HL-60/S4 treated with retinoic acid at 250 ng/mL for 4 days and 3 days (cell line): ENCODE measurements around the gene KBTBD12.

ENCODE experiments used
- in situ Hi-C: fragments of 300-500 bp; cut with MboI; formaldehyde crosslinking; loops from 2 replicates; pipeline ENCODE4 v1.7.0; 2022; ENCODE audit warnings: low sequenced_read_pairs

The KBTBD12 gene

DNA sequence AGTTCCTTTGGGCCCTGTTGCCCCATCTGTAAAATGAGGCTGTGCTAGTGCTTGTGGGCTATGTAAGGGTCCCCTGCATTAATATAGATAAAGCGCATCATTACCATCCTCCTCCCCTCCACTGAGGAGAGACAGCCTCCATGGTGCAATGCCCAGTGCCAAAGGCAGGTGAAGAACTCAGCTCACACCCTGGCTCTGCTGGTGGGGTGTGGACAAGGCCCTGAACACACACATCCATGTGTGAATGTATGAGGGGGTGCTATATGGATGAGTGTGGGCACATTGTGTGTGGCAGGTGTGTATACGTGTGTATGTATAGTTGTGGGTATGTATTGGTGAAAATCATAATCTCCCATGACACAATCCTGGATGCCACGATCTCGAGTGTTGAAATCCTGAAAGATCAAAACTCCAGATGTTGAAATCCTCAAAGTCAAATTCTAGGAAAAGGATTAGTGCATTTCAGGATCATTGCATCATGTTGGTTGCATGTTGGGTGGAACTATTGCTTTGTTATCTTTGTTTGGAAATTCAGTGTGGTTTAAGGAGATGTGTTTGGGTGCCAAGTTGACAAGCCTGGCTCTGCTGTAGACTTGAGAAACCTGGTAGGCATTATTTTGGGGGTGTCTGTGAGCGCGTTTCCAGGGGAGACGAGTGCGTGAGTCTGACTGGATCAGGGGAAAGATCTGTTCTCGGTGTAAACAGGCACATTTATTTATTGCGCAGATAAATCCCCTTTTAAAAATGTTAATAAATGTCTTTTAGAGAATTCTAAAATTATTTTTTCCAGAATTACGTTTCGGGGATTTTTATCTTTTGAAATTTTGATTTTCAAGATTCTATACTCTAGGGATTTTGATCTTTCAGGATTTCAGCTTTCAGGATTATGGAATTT lies 95.2 kb downstream of the KBTBD12 start:
- in situ Hi-C loops, result no loop called here

DNA sequence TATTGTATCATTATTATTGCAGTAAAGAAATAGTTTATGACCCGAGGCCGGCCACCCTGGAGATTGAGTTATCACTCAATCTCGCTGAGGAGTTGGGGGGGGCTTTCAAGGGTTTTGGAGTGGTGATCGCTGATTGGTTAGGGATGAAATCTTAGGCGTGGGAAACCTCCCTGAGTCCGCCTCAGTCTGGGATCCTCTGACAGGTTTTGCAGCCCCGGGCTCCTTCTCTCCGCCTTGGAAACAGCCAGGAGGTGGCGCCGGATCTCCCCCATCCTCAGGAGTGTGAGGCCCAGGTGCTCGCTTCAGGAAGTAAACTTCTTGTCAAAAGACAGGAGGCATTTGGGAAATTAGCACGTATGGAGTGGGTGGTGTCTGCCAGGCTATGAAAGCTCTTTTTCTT lies 96.1 kb downstream of the KBTBD12 start:
- in situ Hi-C loops, result no loop called here

DNA sequence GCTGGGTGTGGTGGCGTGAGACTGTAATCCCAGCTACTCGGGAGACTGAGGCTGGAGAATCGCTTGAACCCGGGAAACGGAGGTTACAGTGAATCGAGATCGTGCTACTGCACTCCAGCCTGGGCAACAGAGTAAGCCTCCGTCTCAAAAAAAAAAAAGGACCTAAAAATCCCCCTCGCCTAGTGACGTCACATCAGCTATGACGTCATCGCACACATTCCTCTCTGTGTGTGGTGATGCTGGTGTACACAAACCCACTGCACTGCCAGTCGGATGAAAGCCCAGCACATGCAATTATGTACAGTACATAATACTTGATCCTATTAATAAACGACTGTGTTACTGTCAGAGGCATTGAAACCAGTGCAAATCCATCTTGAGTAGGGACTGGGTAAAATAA lies 97.0 kb downstream of the KBTBD12 start:
- in situ Hi-C loops, result no loop called here

DNA sequence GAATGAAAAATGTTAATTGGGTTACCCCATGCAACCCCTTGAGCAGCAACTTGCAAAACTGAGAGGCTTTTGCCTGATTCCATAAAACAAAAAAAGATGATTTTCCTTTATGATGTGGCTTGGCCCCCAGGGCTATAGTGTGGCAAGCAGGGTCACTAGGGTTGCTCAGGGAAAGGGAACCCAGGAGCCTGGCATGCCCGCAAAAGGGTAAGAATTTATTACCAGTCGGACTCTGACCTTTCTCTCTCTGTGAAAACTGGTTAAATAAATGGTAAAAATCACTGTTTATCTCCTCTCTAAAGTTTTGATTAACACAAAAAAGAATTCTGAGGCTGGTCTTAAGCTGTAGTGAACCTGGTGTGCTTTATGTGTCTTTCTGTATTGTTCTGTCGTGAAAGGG lies 99.5 kb downstream of the KBTBD12 start:
- in situ Hi-C loops, result no loop called here

DNA sequence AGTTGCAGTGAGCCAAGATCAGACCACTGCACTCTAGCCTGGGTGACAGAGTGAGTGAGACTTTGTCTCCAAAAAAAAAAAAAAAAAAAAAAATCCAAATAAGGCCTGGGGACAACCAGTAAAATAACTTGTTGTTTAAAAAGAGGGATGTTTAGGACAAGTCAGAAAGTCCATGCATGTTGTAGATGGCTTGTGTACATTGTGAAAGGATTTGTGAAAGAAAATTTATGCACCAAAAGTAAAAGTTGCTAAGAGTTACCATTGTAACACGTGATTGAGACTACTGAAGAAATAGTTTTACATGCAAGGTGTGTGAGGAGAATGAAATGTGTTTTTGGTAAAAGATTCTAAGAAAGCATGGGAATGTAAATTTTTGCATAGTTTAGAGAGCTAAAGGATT lies 101.5 kb downstream of the KBTBD12 start:
- in situ Hi-C loops, result no loop called here

DNA sequence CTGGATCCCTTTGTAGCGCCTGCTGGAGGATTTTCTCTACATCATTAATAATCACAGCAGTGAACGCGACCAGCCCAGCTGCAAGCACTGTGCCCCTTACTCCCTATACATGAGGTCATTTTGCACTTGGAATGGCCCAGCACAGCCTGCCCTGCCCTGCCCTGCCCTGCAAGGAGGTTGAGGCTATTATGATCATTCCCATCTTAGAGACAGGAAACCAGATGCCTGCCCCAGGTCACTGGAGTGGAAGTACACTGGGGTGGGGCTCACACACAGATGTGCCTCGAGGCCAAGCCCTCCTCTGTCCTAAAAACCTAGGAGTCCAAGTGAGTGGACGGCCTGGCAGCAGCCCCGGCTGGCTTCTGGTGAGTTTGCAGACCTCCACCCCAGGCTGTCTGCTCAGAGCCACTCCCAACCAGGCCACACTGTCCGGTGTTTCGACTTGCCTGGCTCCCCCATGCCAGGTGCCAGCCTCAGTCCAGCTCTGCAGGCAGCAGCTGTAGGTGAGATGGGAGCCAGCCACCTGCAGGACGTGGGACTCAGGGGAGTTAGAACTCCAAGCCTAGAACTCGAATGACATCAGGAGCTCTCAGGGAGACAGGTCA lies 106.8 kb downstream of the KBTBD12 start:
- in situ Hi-C loops, result no loop called here

DNA sequence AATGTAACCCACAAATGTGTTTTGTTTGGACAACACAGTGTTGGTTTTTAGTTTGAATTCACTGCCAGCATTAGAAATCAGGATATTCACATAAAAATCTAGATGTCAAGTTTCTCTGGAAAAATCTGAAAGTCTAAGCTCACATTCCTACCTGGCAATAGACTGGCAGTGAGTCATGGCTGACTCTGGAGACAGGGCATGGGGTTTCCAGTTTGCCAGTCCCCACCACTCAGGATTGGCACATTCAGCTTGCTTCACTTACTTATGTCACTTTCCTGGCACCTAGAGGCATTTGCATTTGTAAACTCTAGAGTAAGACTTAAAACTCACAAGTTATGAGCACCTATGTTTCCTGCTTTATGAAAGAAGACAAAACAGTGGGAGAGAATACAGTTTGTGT lies 118.1 kb downstream of the KBTBD12 start:
- in situ Hi-C loops, result no loop called here

DNA sequence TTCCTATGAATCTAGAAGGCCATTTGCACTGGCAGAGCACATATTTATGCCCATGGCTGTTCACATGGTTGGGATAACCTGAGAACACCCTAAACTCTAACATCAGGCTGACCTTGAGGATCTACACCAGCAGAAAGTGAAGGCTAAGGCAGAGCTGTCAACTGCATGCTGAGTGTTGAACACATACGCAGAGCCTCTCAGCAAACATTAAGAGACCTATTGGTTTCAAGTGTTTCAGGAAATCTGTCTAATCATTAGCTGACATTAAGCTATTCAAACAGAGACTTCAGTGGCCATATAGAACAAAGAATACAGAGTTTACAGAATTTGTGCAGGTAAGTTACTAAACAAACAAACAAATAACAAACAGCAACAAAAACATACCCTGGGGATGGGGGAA lies 121.1 kb downstream of the KBTBD12 start:
- in situ Hi-C loops, result no loop called here
